ENCODE data around the gene SH3GLB2.

Gene SH3GLB2

GRCh38 chr9:129059796-129060785 lies 32.0 kb upstream of the SH3GLB2 start:
- H3K36me3 ChIP-seq (replicated peaks), result peaks cover 11% of the 10 kb centered on the region
- DNase-seq, result no peak
- no peaks in the 10 kb centered on the region for H3K27me3 ChIP-seq (replicated peaks)
- in situ Hi-C loops (cut with HindIII; ENCODE audit: low pct_ligation_motif_present, low sequenced_read_pairs), result no loop called here
- H3K27ac ChIP-seq, result no peak overlapping the region
- H3K4me3 ChIP-seq (ENCODE audit: low read depth, low read length), result no peak overlapping the region
- TF ChIP-seq CTCF (IDR thresholded peaks at IDR 0.05; ENCODE audit: low read depth, low read length, missing control alignments), result no peak

GRCh38 chr9:129058965-129059795 lies 31.0 kb upstream of the SH3GLB2 start:
- H3K36me3 ChIP-seq (replicated peaks), result peaks cover 10% of the 10 kb centered on the region
- no peak for TF ChIP-seq CTCF (IDR thresholded peaks at IDR 0.05; ENCODE audit: low read depth, low read length, missing control alignments)
- in situ Hi-C loops (cut with HindIII; ENCODE audit: low pct_ligation_motif_present, low sequenced_read_pairs), result no loop called here

GRCh38 chr9:129054163-129054851 lies 26.2 kb upstream of the SH3GLB2 start:
- Histone ChIP-seq H3K27me3 (replicated peaks) (no peaks in the 10 kb centered on the region), H3K36me3 (replicated peaks) (peaks cover 16% of the 10 kb centered on the region), H3K4me3 (ENCODE audit: low read depth, low read length) (no peak overlapping the region), H3K27ac (no peak overlapping the region)
- TF ChIP-seq CTCF (IDR thresholded peaks at IDR 0.05; ENCODE audit: low read depth, low read length, missing control alignments), result no peak
- DNase-seq, result no peak
- in situ Hi-C loops (cut with HindIII; ENCODE audit: low pct_ligation_motif_present, low sequenced_read_pairs), result no loop called here

More at GRCh38 chr9:129058965-129059795, 31.0 kb upstream of the SH3GLB2 start:
- Histone ChIP-seq H3K4me3 (ENCODE audit: low read depth, low read length) (no peak overlapping the region), H3K27ac (no peak overlapping the region), H3K27me3 (replicated peaks) (no peaks in the 10 kb centered on the region)
- DNase-seq, result peak; percentile 25

- Histone ChIP-seq H3K4me3 (ENCODE audit: low read depth, low read length) (no peak overlapping the region), H3K27ac (no peak overlapping the region), H3K27me3 (replicated peaks) (no peaks in the 10 kb centered on the region), H3K36me3 (replicated peaks) (peaks cover 24% of the 10 kb centered on the region)
- TF ChIP-seq CTCF (IDR thresholded peaks at IDR 0.05; ENCODE audit: low read depth, low read length, missing control alignments), result no peak
- in situ Hi-C loops (cut with HindIII; ENCODE audit: low pct_ligation_motif_present, low sequenced_read_pairs), result no loop called here
- DNase-seq, result no peak
These were observed 24.9 kb upstream of the SH3GLB2 start for GRCh38 chr9:129053020-129053419.

GRCh38 chr9:129052592-129052991 lies 24.5 kb upstream of the SH3GLB2 start:
- H3K27ac ChIP-seq, result no peak overlapping the region
- no peak overlapping the region for H3K4me3 ChIP-seq (ENCODE audit: low read depth, low read length)
- H3K27me3 ChIP-seq (replicated peaks), result no peaks in the 10 kb centered on the region
- DNase-seq, result no peak
- H3K36me3 ChIP-seq (replicated peaks), result peaks cover 25% of the 10 kb centered on the region
- in situ Hi-C loops (cut with HindIII; ENCODE audit: low pct_ligation_motif_present, low sequenced_read_pairs), result no loop called here
- TF ChIP-seq CTCF (IDR thresholded peaks at IDR 0.05; ENCODE audit: low read depth, low read length, missing control alignments), result no peak
